GM18867 (cell line): ENCODE measurements around the gene ATG9B.

Source experiments
- ATAC-seq: cut with Tn5 transposase; IDR thresholded peaks from one replicate; pipeline ENCODE4 v1.9.1; 2021; ENCODE audit warnings: mild to moderate bottlenecking, moderate library complexity; ENCODE audit not compliant: unreplicated experiment

The ATG9B gene

DNA sequence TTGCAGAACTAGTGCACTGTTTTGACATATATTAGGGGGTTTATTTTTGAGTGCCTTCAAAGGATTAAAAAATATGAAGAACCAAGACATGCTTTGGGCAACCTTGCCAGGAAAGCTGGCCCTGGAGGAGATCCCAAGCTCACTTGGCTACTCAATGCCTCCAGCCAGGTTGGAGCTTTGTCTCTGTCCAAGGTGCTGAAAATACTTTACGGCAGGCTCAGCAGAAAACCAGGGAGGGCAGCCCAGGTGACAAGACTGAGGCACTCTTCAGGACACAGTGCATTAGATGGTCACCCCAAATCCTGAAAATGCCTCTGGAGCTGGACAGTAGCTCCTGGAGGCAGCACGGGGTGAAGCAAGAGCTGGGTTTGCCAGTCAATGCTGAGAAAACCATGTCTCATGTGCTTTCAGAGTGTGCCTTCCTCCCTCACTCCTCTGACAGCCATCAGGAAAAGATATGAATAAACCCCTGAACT, 40.4 kb downstream of the ATG9B start:
- no peak for ATAC-seq

DNA sequence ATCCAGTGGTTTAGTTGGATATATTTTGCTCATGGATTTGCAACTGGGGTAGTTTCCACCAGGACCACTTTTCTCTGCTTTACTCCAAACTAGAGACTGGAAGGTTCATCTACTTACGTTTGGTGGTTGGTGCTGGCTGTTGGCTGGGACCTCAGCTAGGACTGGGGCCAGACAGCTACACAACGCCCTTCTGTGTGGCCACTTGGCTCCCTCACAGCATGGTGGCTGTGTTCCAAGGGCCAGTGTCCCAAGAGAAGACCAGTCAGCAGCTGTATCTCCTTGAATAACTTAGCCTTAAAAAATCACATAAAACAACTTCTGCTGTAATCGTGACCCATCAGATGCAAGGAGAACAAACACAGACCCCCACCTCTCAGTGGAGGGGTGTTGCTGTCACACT, 41.9 kb downstream of the ATG9B start:
- ATAC-seq: no peak

DNA sequence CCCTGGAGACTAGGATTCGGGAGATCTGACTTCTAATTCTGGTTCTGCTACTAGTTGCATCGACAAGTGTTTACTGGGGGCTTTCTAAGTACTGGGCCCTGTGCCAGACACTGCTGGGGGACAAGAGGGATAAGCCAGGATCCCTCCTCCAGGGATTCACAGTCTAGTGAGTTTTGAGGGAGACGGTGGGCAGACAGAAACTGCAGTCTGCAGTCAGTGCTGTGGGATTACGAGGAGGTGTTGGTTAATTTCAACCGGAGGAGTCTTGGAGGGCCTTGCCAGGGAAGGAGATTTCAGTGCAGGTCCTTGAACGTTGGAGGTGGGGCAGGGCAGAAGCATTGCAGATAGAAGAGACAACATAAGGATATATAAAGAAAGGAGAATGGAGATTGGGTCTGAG, 42.6 kb downstream of the ATG9B start:
- ATAC-seq: no peak

DNA sequence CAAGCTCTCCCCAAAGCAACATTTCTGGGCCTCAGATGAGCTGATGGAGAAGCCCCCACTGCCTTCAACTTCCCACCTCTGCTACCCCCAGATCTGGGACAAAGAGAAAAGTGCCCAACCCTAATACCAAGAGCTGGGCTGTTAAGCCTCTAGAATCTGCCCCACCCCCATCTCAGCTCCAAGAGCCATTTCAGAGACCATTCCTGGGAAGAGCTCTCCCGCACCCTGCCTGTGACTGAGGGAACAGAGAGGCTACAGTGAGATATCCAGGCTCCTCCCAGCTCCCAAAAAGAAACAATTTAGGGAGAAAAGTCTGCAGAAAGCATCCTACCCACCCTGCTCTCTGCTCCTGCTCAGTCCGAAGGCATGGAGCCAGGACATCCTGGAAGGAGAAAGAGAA, 43.6 kb downstream of the ATG9B start:
- no peak for ATAC-seq

DNA sequence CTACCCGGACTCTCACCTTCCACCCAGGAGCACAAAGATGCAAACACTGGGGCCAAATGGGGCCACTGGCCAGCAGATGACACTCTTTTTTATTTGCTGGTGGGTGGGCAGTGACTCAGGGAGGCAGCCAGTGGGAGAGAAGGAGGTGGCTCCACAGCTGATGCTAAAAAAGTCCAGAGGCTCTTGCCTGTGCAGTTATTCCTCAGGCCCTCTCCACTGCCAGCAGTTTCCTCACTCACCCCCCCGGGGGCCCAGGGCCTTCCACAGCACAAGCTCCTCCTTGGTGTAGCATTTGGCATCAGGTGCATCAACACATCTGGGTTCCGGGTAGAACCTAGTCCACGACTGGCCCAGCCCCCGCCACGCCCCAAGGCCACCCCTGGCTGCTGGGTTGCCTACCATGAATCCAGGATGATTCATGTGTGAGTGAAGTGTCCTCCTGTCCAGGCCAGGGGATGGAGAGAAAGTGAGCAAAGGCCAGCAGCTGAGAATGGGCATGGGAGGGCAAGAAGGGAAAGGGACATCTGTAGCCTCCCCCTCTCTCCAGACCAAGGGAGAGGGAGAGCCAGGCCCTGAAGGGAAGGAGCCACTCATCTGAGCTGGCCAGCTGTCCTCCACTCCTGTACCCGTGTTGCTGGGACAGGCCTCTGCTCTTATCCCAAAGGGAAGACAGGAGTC, 44.4 kb downstream of the ATG9B start:
- no peak for ATAC-seq

DNA sequence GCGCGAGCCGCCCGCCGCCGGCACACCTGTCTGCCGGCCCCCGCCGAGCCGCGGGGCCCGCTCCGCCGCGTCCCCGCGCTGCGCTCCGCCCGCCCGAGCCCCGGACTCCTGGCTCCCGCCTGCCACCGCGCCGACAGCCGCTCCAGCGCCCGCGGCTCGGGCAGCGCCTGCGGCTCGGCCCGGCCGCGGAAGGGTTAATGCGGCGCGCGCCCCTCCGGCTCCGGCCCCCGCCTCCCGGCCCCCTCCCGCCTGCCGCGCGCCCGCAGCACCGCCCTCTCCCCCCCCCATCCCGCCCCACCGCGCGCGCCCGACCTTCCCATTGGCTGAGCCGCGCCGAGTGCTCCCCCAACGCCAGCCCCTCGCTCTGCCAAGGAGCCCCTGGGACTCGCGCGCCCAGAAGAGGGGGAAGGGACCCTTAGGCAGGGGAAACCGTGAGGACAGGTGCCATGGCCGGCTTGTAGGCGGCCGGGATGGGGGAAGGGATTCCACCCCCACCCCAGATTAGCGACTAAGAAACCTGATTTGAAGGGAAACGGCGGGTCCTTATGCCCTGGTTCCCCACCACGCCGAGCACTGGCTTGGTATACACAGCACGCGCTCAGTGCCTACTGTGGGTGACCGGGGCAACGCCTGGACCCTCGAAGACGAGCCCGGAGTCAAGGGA, 46.0 kb downstream of the ATG9B start, which contains the start of gene KCNH2:
Gene KCNH2, minus strand, starts transcription at position 196 of the 664 bp plus-strand sequence. CDS start 408 bp downstream, outside the sequence.
- no peak for ATAC-seq

DNA sequence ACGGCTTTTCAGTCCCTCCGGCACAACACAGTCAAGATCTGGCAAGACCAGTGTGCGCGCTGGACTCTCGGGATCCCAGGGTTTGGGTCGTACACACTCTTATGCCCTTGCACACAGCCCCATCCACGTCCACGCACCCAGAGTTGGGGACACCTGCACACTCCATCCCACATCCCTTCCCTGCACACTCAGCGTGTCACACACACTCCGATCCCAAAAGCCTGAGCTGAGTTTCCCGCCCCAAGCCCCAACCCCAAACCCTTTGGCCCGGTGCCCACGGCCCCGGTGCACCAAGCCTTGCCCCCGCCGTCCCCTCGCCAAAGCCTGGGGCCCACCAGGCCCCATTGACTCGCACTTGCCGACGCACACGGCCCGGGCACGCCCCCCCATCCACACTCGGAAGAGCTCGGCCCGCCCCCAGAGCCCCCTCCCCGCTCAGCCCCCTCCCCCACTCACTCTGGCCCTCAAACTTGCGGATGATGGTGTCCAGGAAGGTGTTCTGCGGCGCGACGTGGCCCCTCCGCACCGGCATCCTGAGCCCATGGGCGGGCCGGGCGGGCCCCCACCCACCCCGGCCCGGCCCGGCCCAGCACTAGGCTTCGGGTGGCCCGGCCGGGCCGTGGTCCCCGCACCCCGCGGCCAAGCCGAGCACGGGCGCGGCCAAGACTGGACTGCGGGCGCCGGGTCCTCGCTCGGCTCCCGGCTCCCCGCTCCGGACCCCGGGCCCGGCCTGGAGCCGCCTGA, 46.7 kb downstream of the ATG9B start:
- no peak for ATAC-seq

DNA sequence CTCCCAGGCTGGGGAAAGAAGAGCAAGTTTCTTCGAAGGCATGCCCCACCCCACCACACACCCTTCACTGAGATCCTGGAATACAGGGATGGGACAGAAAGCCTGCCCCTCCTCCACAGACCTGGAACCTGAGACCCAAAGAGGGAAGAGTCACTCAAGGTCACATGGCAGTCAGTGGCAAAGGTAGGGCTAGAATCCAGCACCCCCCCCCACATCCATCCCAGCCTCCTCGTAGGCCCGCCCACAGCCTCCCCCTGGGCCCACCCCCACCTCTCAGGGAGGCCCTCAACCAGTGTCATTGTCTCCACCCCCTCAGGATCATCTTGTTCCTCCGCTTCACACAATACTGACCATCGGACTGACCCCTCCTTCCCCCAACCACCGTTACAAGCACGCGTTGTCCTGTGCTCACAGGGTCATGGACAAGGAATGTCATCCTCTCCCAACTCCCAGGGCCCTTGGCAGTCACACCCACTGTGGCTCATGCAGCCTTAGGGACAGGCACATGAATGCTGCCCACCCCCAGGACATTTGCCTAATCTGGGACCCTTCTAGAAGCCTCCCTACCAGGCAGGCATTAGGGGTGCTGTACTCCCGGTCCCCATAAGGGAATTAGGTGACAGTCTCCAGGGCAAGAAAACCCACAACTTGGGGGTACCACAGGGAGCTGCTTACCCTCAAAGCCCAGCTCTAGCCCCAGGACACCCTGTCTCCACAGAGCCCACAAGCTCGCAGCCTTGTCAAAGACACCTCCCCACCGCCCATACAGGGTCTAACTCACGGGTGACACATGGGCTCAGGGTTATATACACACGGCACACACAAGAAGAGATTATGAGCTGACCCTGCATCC, 47.5 kb downstream of the ATG9B start:
- no peak for ATAC-seq

DNA sequence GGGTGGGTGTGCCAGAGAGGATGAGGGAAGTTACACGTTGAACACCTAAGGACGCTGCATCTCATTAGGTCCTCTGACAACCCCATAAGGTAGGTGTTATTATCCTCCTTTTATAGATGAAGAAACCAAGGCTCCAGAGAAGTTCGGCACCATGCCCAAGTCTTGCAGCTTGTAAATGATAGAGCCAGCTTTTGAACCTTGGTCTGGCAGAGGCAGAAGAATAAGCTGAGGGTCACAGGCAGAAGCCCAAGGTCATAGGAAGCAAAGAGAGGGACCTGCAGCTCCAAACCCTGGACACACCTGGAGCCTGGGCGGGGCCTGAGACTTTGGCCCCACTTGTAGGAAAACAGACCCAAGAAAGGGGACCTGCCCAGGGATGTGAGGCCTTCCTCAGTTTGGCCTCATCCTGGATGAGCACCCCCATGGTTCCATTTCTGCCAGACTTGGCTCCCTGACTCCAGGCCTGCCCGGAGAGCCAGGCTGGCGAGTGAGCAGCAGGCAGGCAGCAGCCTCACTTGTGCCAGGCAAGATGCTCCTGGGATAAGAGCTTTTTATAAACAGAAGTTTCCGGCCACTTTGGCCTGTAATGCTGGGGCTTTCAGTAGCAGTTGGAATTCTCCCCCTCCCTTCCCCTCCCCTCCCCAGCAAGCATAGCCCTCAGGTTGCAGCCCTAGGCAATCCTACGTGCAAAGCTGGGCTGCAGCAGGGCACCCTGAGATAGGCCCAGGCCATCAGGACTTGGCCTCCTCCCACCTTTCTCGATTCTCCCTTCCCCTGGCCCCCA, 48.6 kb downstream of the ATG9B start:
- ATAC-seq: no peak

DNA sequence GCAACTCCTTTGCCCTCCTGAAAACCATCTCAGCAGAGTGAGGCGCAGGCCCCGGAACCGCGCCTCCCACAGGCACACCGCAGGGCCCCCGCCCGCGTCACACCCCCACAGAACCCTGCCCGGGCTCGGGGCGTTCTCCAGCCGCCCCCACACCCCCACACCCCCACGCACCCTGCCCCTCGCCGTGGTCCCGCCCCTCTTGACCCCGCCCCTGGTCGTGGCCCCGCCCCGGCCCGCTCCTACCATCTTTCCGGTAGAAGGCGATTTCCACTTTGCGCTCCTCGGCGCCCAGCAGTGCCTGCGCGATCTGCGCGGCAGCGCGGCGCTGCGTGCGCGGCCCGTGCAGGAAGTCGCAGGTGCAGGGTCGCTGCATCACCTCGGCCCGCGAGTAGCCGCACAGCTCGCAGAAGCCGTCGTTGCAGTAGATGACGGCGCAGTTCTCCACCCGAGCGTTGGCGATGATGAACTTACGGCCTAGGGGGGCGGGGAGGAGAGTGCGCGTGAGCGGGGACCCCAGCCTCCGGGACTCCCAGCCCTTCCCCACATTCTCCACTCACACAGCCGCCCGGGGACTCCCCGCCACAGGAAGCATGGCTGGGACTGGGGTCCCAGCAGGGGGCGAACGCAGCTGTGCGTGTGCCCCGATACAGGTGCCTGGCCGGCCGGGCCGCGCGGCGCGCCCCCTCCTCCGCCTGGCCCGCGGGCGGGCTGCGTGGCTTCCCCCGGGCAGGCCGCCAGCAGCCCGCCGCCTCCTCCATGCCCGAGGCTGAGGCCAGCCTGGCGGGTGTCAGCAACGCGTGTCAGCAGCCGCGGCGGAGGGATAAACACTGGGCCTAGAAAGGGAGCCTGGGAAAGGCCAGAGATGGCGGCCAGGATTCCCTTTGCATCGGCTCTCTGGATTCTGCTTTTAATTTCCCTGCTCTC, 49.6 kb downstream of the ATG9B start:
- ATAC-seq: peak; percentile 71

DNA sequence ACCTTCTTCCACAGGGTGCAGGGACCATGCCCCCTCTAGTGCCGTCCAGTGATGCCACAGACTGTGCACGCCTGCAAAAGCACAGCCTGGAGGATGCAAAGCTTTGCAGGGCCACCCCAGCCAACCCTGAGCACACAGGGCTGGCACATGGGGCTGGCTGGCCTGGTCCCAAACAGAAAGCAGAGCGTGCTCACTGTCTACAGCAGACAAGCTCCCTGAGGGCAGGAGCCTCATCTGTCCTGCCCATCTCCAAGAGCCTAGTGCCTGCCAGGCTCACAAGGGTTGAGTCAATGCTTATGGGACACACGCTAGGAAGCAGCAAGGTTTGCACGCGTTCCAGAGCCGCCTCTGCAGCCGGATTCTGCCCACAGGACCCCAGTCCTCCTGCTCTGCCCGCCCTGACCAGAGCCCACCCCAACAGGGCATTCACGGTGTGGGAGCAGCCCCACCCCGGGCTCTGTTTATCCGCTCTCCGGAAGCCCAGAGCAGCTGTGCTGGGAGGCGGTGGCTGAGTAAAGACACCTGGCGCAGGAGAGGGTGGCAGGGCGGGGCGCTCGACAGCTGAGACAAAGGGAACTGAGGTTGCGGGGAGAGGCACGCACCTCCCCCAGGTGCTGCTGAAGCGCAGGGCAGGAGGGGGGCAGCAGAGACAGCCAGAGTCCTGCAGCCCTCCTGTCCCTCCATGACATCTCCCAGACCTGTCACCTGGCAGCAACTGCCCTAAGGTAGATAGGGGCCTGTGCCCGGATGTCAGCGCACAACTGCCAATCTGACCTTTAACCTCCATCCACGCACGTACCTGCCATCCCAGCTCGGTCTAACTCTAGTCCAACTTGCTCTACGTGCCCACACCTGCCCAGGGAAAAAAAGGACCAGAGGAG, 50.5 kb downstream of the ATG9B start:
- ATAC-seq: peak; percentile 2

DNA sequence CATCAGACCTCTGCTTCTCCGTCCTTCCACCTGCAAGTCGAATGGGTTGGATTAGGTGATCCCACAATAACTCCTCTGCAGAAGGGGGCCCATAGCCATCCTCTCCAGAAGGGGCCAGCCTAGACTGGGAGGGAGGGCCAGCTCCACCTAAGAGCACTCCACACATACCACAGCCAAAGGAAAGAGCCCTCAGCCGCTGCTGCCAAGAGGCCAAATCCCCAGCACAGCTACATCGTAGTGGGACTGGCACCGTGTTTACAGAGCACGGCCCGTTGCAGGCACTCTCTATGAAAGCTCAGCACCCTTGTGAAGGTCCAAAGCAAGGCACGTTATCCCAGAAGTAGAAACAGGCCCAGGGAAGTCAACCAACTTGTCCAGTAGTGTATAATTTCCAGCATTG, 51.6 kb downstream of the ATG9B start:
- ATAC-seq: no peak

DNA sequence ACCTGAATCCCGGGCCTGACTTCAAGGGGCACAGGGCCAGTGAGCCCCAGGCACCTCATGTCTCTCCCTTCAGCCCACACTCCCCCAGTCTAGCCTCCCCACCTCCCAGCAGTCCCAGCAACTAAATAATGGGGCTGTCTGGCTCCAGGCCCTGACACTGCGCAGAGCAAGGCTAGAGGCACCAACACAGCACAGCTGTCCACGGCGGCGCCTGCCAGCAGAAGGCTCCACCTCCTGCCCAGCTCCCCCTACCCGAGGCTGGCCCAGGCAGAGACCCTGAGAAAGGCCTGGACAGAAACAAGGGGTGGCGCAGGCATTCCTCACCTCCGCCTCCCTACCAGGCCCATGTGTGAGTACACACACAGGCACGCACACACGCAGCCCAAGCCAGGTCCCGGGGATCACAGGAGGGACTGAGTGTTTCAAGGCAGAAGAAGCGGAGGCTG, 52.2 kb downstream of the ATG9B start:
- no peak for ATAC-seq

DNA sequence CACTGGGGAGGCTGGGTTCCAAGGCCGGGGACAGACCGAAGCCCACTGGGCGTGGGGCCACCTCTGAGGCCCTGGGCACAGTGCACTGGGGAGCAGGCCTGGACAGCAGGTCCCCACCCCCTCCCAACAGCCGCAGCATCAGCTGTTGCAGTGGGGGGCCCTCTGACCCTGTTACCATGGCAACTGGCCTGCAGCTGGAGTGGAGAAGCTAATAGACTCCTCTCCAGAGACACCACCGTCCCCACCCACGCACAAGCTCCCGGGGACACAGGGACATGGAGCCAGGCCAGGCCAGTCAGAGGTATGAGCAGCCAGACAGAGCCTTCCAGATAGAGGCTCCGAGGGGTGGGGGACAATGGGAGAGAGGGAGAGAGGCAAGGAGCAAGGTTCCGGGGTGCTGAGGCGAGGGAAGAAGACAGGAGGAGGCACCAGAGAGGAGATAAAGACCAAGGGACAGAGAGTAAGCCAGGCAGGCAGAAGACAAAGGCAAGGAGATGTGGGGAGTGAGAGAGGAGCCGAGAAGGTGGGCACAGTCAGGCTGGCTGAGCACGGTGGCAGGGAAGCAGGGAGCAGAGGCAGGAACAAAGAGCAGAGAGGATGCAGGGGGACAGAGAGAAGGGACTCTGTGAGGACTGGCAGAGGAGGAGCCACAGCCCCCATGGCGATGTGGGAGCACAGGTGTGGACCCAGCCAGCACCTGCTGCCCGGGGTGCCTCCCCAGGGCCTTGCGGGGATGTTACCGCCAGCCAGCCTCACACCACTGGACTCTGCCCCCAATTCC, 52.9 kb downstream of the ATG9B start:
- ATAC-seq: no peak

DNA sequence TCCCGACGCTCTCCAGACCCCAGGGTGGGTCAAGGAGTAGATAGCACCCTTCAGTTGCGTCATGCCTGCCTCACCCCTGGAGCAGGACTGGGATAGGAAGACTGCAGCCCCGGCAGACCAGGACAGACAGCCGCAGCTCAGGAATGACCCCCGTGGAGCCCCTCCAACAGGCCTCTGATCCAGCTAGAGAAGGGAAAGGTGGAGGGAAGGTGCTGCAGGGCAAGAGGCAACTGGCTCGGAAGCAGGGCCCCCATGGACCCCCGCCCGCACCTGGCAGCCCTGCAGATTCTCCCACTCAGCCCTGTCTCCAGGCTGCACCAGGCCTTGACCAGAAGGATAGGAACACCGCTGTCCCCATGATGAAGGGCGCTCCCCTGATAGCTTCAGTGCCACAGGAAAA, 53.9 kb downstream of the ATG9B start:
- ATAC-seq: no peak

DNA sequence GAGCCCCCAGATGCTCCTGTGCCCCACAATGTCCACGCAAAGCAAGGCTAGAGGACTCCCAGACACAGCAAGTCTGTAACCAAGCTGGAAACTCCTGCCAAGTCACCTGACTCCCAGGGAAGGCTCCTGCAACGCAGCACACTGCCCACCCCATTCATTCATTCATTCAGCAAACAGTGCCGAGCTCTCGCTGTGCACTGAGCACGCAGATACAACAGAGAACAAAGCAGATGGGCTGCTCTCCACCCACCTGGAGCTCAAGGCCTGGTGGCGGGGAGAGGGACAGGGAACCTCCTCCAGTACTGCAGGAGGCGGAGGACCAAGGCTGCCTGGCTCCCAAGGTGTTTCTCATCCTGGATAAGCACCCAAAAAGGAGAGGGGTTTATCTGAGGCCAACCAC, 54.8 kb downstream of the ATG9B start:
- no peak for ATAC-seq

DNA sequence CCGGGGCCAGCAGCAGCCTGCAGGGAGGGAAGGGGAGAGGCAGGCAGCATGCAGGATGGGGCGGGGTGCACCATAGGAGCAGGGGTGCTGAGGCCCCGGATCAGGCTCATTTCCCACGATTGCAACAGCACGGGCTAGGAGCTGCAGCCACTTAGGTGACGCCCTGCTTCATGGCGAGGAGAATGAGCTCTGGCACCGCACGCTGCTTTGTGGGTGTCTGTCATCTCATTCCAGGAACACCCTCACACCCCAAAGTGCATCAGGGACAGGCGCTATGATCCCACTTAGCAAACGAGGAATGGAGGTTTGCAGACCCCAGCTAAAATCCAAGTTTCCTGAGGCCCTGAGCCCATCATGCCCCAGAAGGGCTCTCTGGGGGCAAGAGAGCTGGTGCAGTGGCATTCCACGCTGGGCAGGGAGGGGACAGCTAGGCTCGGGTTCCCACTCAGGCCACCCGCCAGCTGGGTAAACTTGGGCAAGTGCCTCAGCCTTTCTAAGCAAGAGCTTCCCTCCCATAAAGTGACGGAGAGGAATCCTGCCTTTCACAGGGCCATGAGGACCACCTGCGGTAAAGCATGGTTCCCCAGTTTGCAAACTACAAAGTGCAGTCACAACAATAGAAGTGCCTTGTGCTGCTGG, 55.4 kb downstream of the ATG9B start:
- ATAC-seq: no peak
